ENCODE results near the gene STK40. TPM values are rescaled to one million over a fixed set of nuclear protein-coding genes. Genes with fewer than 3 reads are reported as not detected.

Gene STK40
- total RNA-seq, 1 experiment from 2014 or later = 14.6 TPM

DNA sequence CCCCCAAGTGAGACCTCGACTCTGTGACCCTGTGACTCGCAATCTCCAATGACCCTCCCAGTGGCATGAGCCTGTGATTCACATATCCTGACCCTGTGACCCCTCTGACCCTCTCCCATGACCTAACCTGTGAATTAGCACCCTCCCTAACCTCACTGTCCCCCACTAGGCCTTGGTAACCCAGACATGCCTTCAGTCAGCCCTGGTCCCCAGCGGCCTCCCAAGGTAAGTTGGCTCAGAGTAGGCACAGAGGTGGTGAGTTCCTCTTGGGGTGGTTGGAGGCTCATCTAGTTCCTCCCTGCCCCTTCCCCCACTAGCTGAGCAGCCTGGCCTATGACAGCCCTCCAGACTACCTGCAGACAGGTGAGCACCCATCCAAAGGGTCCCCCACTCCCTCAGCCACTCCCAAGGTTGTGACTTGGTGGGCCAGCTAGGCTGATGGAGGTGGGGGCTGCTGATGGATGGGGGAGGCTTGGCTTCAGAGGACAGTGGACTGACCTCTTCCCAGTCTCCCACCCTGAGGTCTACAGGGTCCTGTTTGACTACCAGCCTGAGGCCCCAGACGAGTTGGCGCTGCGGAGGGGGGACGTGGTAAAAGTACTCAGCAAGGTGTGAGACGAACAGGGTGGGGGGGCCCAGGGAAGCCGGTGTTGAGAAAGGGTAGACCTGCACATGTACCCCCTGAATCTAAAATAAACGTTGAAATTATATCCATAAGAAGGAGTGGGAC is 78.0 kb downstream of the STK40 start:
- DNase-seq (ENCODE audit: low read depth, low spot score) = no peak
- in situ Hi-C loops (cut with HindIII; ENCODE audit: low pct_unique_long_range_greater_than_20kb, low sequenced_read_pairs) = no loop called here

DNA sequence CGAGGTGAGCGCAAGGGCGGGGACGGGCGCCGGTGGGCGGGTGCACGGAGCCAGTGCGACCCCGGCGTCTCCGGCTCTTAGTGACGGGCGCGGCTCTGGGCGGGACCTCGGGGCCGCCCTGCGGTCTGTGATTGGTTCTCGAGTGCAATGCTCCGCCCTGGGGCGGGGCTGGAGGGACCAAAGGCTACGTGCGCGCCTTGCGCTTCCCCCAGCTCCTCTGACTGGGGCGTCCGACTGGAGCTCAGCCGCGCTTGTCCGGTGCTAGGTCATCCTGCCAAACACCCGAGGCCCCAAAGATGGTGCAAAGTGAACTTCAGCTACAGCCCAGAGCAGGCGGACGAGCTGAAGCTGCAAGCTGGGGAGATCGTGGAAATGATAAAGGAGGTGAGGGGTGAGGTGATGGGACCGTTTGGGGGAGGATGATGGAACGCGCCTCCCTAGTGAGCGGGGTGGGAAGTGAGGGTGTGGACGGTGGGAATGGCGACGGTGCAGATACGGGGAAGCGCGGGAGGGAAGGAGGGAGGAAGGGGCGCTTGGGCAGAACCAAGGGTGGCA is 78.7 kb downstream of the STK40 start:
- in situ Hi-C loops (cut with HindIII; ENCODE audit: low pct_unique_long_range_greater_than_20kb, low sequenced_read_pairs) = no loop called here
- DNase-seq (ENCODE audit: low read depth, low spot score) = peak; percentile 44

DNA sequence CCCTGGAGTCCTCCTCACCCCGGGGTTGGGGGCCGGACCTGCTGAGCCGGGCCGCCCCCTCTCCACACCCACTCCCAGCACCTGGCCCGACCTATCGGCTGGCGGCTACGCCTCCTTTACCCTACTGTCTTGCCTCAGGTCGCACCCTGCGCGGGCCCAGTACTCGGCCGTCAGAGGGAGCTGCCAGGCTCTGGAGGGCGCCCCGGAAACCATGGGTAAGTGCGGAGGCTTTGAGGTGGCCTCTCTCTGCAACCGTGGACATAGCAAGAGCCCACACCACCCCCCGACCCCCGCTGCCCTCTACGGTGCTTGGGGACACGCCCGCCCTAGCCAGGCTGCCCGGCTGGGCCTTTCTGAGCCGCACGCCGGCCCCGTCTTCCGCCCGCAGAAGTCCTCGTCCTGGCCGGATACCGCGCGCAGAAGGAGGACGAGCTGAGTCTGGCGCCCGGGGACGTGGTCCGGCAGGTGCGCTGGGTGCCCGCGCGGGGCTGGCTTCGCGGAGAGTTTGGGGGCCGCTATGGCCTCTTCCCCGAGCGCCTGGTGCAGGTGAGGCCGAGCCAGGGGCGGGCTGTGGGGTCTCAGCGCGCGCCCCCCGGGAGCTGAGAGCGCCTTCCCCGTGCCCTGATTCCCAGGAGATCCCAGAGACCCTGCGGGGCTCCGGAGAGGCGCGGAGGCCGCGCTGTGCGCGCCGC is 79.4 kb downstream of the STK40 start, which contains the start of gene SH3D21:
TSS of gene SH3D21 (plus strand) at position 159 of the 692 bp plus-strand sequence. CDS start at position 212, 53 bp downstream.
- in situ Hi-C loops (cut with HindIII; ENCODE audit: low pct_unique_long_range_greater_than_20kb, low sequenced_read_pairs) = no loop called here
- no peak for DNase-seq (ENCODE audit: low read depth, low spot score)

DNA sequence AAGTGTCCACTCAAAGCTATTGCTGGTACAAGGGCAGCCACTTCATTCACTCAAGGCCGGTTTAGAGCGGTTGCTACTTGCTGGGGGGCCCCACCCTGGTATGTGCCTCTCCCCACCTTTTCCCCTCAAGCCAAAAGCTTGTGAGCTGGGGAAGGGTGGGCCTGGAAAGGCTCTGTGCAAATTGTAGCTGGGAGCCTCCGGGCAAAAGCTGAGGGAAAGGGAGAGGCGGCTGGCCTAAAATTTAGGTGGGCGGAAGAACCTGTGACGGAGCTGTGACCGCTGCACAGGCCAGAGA is 79.9 kb downstream of the STK40 start:
- in situ Hi-C loops (cut with HindIII; ENCODE audit: low pct_unique_long_range_greater_than_20kb, low sequenced_read_pairs) = no loop called here
- no peak for DNase-seq (ENCODE audit: low read depth, low spot score)

DNA sequence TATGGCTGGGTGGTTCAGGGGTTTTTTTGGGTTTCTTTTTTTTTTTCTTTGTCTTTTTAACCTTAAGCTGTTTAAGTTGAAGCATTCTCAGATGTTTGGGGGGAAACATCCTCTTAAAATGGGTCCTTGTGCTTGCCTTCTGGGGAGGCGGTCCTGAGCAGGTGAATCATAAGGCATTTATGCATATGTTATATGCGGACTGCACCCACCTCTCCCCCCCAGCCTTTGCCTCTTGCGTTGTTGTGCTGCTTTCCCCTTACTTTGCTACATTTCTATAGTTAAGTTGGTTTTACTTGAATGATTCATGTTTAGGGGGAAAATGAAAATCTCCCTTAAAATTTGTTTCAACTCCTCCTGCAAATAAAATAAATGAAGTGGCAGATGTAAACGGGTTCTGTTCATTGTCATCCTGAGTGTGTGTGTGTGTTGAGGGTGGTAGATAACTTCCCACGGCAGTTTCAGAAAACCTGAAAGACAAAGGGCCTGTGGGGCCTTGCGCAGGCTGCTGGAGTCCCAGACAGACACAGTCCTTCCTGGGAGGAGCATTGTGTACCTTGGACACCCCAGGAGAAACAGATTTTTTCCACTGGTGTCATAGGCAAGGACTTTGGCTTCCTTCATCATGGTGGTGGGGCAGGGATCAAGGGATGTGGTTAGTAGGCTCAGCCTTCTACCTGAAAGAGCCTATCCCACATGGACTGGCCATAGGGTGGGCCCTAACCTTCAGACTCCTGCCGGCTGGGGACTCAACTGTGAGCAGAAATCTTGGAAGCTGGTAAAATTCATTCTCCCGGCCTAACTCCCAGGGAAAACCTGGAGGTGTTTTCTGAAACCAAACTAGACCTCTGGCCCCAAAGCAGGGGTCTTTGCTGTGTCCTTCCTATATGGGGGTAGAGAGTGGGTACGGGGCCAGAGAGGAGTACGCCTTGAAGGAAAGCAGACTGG is 80.5 kb downstream of the STK40 start:
- no peak for DNase-seq (ENCODE audit: low read depth, low spot score)
- in situ Hi-C loops (cut with HindIII; ENCODE audit: low pct_unique_long_range_greater_than_20kb, low sequenced_read_pairs) = no loop called here

DNA sequence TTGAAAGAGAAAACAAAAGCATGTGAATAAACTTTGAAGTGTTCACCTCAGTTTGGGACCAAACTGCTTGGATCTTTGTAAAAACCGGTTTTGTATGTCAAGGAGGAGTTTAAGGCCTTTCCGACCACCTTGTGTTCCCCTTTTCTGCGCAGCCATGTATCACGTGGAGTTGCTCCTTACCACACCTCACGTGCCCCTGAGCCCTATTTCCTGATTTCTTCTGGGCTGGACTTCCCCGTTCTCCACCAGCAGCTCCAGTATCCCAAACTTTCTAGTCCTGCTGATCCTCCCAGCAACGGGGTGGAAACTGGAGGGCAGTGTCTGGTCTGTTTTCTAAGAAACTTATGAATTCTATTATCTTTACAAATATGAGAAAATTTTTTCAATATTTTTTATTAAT is 81.2 kb downstream of the STK40 start:
- in situ Hi-C loops (cut with HindIII; ENCODE audit: low pct_unique_long_range_greater_than_20kb, low sequenced_read_pairs) = no loop called here
- DNase-seq (ENCODE audit: low read depth, low spot score) = no peak

DNA sequence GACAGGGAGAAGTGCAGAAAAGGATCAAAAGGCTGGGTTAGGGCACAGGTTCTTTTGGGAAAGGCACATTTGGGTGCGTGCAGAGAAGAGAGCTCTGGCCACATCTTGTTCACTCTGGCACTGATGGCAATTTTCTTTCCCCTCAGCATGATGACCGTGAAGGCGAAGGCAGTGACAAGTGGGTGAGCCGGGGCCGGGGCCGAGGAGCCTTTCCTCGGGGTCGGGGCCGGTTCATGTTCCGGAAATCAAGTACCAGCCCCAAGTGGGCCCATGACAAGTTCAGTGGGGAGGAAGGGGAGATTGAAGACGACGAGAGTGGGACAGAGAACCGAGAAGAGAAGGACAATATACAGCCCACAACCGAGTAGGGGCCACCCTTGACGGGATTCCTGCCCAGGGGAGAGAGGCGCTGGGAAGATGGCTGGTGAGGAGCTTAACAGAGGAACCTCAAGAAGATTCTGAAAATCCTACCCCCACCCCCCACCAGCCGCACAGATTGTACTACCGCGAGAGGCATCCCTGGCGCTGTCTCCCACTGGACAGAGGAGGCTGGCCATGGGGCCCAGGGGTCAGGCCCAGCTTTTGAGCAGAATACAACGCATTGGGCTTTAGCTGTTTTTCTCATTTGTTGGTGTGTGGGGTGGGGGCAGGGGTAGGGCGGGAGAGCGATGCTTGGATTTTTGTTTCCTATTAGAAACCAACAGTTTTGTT is 81.9 kb downstream of the STK40 start:
- in situ Hi-C loops (cut with HindIII; ENCODE audit: low pct_unique_long_range_greater_than_20kb, low sequenced_read_pairs) = no loop called here
- DNase-seq (ENCODE audit: low read depth, low spot score) = no peak

DNA sequence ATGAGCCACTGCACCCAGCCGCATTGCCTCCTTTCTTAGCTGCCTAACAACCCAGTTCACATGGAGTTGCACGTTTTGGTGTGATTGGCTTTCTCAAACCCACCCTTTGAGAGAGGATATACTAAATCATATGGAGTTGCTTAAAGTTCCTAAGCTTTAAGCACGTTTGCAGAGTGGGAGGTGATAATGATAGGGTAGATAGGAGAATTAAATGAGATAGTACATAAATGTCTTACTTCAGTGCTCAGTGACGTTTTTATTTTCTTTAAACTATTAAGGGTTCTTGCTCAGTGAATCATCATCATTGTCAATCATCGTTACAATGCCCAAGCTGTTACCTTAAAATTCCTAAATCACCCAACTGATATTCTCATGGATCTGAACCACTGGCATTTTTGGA is 82.5 kb downstream of the STK40 start:
- in situ Hi-C loops (cut with HindIII; ENCODE audit: low pct_unique_long_range_greater_than_20kb, low sequenced_read_pairs) = no loop called here
- no peak for DNase-seq (ENCODE audit: low read depth, low spot score)

DNA sequence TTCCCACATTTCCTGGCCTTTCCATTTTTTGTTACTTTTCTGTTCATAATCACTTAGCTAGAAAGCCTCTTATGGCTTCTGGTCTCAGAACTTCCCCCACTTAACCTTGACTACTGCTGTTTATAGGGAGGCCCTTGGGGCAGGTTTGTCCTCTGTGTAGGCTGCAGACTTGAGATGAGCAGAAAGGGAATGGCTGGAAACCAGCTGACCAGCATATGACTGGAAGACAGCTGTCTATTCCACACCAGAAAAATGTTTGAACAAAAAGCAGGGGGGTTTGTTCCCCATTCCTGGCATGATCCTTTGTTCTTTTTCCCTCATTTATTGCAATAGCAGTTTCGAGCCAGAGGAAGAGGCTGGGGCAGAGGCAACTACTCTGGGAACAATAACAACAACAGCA is 84.5 kb downstream of the STK40 start:
- in situ Hi-C loops (cut with HindIII; ENCODE audit: low pct_unique_long_range_greater_than_20kb, low sequenced_read_pairs) = no loop called here
- DNase-seq (ENCODE audit: low read depth, low spot score) = peak; percentile 82

DNA sequence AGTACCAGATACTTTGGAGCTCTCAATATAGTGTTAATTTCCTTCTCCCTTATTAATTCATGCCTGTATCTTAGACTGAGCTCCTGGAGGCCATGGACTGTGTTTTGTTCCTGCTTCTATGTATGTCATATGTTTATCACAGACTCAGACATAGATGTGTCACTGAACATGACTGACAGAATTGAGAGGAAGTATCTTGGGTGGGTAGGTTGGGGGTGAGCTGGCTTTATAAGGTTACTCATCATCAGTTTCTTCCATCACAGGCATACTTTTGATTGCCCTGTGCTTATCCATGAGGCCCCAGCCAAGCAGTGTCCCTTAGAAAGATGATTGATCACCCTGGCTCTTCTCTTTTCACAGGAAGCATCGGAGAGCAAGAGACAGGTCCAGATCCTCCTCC is 85.2 kb downstream of the STK40 start:
- no peak for DNase-seq (ENCODE audit: low read depth, low spot score)
- in situ Hi-C loops (cut with HindIII; ENCODE audit: low pct_unique_long_range_greater_than_20kb, low sequenced_read_pairs) = no loop called here

DNA sequence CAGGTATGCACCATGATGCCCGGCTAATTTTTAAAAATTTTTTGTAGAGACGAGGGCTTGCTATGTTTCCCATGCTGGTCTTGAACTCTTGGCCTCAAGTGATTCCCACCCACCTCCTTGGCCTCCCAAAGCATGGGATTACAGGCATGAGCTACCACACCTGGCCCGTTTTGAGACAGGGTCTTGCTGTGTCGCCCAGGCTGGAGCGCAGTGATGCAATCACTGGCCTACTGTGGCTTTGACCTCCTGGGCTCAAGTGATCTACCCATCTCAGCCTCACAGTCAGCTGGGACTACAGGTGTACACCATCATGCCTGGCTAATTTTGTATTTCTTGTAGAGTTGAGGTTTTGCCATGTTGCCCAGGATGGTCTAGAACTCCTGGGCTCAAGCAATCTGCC is 87.1 kb downstream of the STK40 start:
- in situ Hi-C loops (cut with HindIII; ENCODE audit: low pct_unique_long_range_greater_than_20kb, low sequenced_read_pairs) = no loop called here

DNA sequence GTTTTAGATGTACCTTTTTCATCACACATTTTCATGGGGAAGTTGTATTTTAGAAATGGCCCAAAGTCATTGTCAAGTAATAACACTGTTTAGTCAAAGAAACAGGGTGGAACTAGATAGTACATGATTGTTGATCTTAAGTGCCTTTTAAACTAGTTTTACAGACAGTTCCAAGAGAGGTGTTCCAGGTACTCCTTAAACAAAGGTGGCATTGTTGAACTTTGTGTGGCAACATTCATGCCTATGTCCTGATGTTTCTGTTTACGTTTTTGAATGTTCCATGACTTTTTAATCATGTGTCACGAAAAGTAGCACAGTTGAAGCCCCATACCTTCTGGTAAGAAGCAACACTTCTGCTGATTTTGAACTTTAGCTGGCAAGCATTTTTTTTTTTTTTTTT is 88.7 kb downstream of the STK40 start:
- in situ Hi-C loops (cut with HindIII; ENCODE audit: low pct_unique_long_range_greater_than_20kb, low sequenced_read_pairs) = no loop called here
- no peak for DNase-seq (ENCODE audit: low read depth, low spot score)

More for the DNA sequence above, 87.1 kb downstream of the STK40 start:
- DNase-seq (ENCODE audit: low read depth, low spot score) = no peak

DNA sequence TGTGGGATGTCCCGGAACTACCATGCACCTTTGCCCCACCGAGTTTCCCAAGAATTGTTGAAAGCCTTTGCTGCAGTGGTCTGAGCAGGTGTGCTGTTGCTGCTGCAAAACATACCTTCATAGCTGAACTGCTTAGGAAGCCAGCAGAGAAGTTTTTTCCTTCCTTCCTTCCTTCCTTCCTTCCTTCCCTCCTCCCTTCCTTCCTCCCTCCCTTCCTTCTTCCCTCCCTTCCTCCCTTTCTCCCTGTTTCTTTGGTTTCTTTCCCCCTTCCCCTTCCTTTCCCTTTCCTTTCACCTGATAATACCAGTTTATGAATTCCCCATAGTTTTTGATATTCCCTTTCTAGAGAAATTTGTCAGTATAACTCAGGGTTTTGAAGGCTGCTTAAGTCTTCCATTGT is 90.3 kb downstream of the STK40 start:
- in situ Hi-C loops (cut with HindIII; ENCODE audit: low pct_unique_long_range_greater_than_20kb, low sequenced_read_pairs) = no loop called here

More for the DNA sequence above, 90.3 kb downstream of the STK40 start:
- no peak for DNase-seq (ENCODE audit: low read depth, low spot score)

Small RNA genes lying within 50 kb of the gene (small RNA-seq; reads per million reads assigned to genes)
- gene RNU4-27P (0 reads per million in 2 experiments), gene SNORA63C (0 to 0.04 reads per million in 2 experiments)

Other genes starting within 250 kb of the STK40 start
- 84.9 and 89.6 TPM in 2 replicates for gene TRAPPC3, start 236.4 kb downstream of the STK40 start, total RNA-seq (2014; rRNA removed; shearing (Covaris generic))
- 43.2 and 45.8 TPM in 2 replicates for gene MAP7D1, start 229.8 kb downstream of the STK40 start, total RNA-seq (2014; rRNA removed; shearing (Covaris generic))
- gene THRAP3, start 161.5 kb downstream of the STK40 start, total RNA-seq (2014; rRNA removed; shearing (Covaris generic)) = 63.2 and 65.1 TPM in 2 replicates
- gene SH3D21, start 79.6 kb downstream of the STK40 start, total RNA-seq (2014; rRNA removed; shearing (Covaris generic)) = 0.11 and 0.98 TPM in 2 replicates
- gene EVA1B, start 62.3 kb downstream of the STK40 start, total RNA-seq (2014; rRNA removed; shearing (Covaris generic)) = 2.8 and 5.2 TPM in 2 replicates
- 5.3 and 6.3 TPM in 2 replicates for gene LSM10, start 12.0 kb upstream of the STK40 start, total RNA-seq (2014; rRNA removed; shearing (Covaris generic))
- gene OSCP1, start 64.5 kb upstream of the STK40 start, total RNA-seq (2014; rRNA removed; shearing (Covaris generic)) = 3.2 and 5.2 TPM in 2 replicates
- gene MRPS15, start 78.5 kb upstream of the STK40 start, total RNA-seq (2014; rRNA removed; shearing (Covaris generic)) = 99.6 and 113 TPM in 2 replicates
- not detected in 2 replicates for gene CSF3R, start 97.0 kb upstream of the STK40 start, total RNA-seq (2014; rRNA removed; shearing (Covaris generic))

All from SK-MEL-5 (cell line).